Neural cell (in vitro differentiated cells): ENCODE data around the gene LDLRAD3. TPM values are rescaled to one million over a fixed set of nuclear protein-coding genes. Genes with fewer than 3 reads are reported as not detected.

Experiments used
- H2AFZ ChIP-seq: fragments of 200-600, 300-800 bp; sonication (generic), shearing (Covaris generic); 2 replicates; pipeline ENCODE4 v1.6.0; 2014; ENCODE audit warnings: low read depth, mild to moderate bottlenecking, antibody characterized with exemption, low read length, moderate library complexity
- H3F3A ChIP-seq: fragments of 200-600 bp; shearing (Covaris generic); 2 replicates; pipeline ENCODE4 v1.6.1; 2016; ENCODE audit warnings: mild to moderate bottlenecking, moderate library complexity, mixed read lengths, antibody characterized with exemption, low read length; ENCODE audit not compliant: insufficient read depth, poor library complexity, severe bottlenecking
- H3K27ac ChIP-seq: fragments of 200-600, 300-800 bp; sonication (generic), shearing (Covaris generic); 2 replicates; pipeline ENCODE4 v1.5.1; 2014; ENCODE audit warnings: mild to moderate bottlenecking, low read length, moderate library complexity
- H3K27me3 ChIP-seq: fragments of 300-800, 200-600 bp; sonication (generic), shearing (Covaris generic); 2 replicates; pipeline ENCODE4 v1.6.0; 2014; ENCODE audit warnings: mild to moderate bottlenecking, low read depth, low read length, moderate library complexity; ENCODE audit not compliant: insufficient read depth
- H3K36me3 ChIP-seq: fragments of 300-800, 200-600 bp; sonication (generic), shearing (Covaris generic); 2 replicates; pipeline ENCODE4 v1.5.1; 2014; ENCODE audit warnings: mild to moderate bottlenecking, antibody characterized with exemption, low read length, moderate library complexity; ENCODE audit not compliant: insufficient read depth
- H3K4me2 ChIP-seq: fragments of 300-800, 200-600 bp; sonication (generic), shearing (Covaris generic); 2 replicates; pipeline ENCODE4 v1.6.0; 2014; ENCODE audit warnings: mild to moderate bottlenecking, low read length
- H3K4me3 ChIP-seq: fragments of 300-800, 200-600 bp; sonication (generic), shearing (Covaris generic); 2 replicates; pipeline ENCODE4 v1.5.1; 2014; ENCODE audit warnings: mild to moderate bottlenecking, low read length, moderate library complexity
- H3K79me2 ChIP-seq: fragments of 200-600 bp; shearing (Covaris generic); replicated peaks from 2 replicates; pipeline ENCODE4 v1.6.0; 2014; ENCODE audit warnings: mild to moderate bottlenecking, low read length, moderate library complexity; ENCODE audit not compliant: insufficient read depth
- H3K9ac ChIP-seq: fragments of 300-800, 200-600 bp; sonication (generic), shearing (Covaris generic); 2 replicates; pipeline ENCODE4 v1.6.1; 2016; ENCODE audit warnings: mild to moderate bottlenecking, low read length, mixed read lengths
- H3K9me2 ChIP-seq: fragments of 200-600 bp; shearing (Covaris generic); 2 replicates; pipeline ENCODE4 v1.6.1; 2016; ENCODE audit warnings: mild to moderate bottlenecking, low read length, mixed read lengths; ENCODE audit not compliant: insufficient read depth
- H3K9me3 ChIP-seq: fragments of 200-600, 300-800 bp; sonication (generic), shearing (Covaris generic); 2 replicates; pipeline ENCODE4 v1.6.1; 2016; ENCODE audit warnings: mild to moderate bottlenecking, mixed run types, low read length, moderate library complexity, mixed read lengths
- H4K20me1 ChIP-seq: fragments of 200-600 bp; shearing (Covaris generic); 2 replicates; pipeline ENCODE4 v1.6.1; 2016; ENCODE audit warnings: mild to moderate bottlenecking, mixed run types; ENCODE audit not compliant: insufficient read depth
- CTCF ChIP-seq: fragments of 450-650 bp; IDR thresholded peaks from 2 replicates; pipeline ENCODE4 v1.5.1; 2014; ENCODE audit warnings: antibody characterized with exemption, mild to moderate bottlenecking, moderate library complexity; ENCODE audit not compliant: poor library complexity, severe bottlenecking
- EP300 ChIP-seq: fragments of 450-650 bp; conservative IDR thresholded peaks from 2 replicates; pipeline ENCODE4 v1.6.1; 2014; ENCODE audit warnings: antibody characterized with exemption, mild to moderate bottlenecking, moderate library complexity; ENCODE audit not compliant: poor library complexity, severe bottlenecking
- EZH2 ChIP-seq: fragments of 200-600, 300-800 bp; shearing (Covaris generic), sonication (generic); IDR thresholded peaks from 2 replicates; pipeline ENCODE4 v1.6.1; 2014; ENCODE audit warnings: antibody characterized with exemption, low read length, borderline replicate concordance, mild to moderate bottlenecking; ENCODE audit not compliant: insufficient read depth, poor library complexity, severe bottlenecking
- MXI1 ChIP-seq: fragments of 450-650 bp; conservative IDR thresholded peaks from 2 replicates; pipeline ENCODE4 v1.6.1; 2014; ENCODE audit warnings: antibody characterized with exemption, mild to moderate bottlenecking; ENCODE audit not compliant: poor library complexity, severe bottlenecking
- POLR2AphosphoS5 ChIP-seq: IDR thresholded peaks from 2 replicates; pipeline ENCODE4 v1.6.1; 2012
- RAD21 ChIP-seq: fragments of 450-650 bp; conservative IDR thresholded peaks from 2 replicates; pipeline ENCODE4 v1.6.1; 2014; ENCODE audit warnings: antibody characterized with exemption, mild to moderate bottlenecking, moderate library complexity
- REST ChIP-seq: IDR thresholded peaks from 2 replicates; pipeline ENCODE4 v1.6.1; 2012; ENCODE audit warnings: borderline replicate concordance
- SMC3 ChIP-seq: fragments of 450-650 bp; conservative IDR thresholded peaks from 2 replicates; pipeline ENCODE4 v1.6.1; 2014; ENCODE audit warnings: antibody characterized with exemption, mild to moderate bottlenecking, moderate library complexity; ENCODE audit not compliant: poor library complexity
- TAF1 ChIP-seq: IDR thresholded peaks from 2 replicates; pipeline ENCODE4 v1.6.1; 2012; ENCODE audit warnings: low read depth
- polyA plus RNA-seq: library from polyadenylated mRNA; depleted of rRNA; stranded (reverse); fragments of >200 nt; gene quantifications from 2 replicates; pipeline ENCODE4 v1.2.3, GENCODE V29; 2014

The LDLRAD3 gene
- polyA plus RNA-seq, 1 donor from 2014 or later: 3.5 TPM

- H3K9me3 ChIP-seq: no peaks in the 10 kb centered on the region
- H3K9ac ChIP-seq: no peak overlapping the region
- no peak overlapping the region for H3K27ac ChIP-seq
- H3K79me2 ChIP-seq: peaks cover 4% of the 10 kb centered on the region
- no peaks in the 10 kb centered on the region for H3K27me3 ChIP-seq
- TF ChIP-seq MXI1 (no peak), REST (no peak), TAF1 (no peak), SMC3 (no peak), POLR2AphosphoS5 (no peak), EP300 (no peak), RAD21 (no peak), EZH2 (no peak), CTCF (no peak)
- no peaks in the 10 kb centered on the region for H4K20me1 ChIP-seq
- no peaks in the 10 kb centered on the region for H3F3A ChIP-seq
- H3K4me2 ChIP-seq: no peak overlapping the region
- no peaks in the 10 kb centered on the region for H3K36me3 ChIP-seq
- no peaks in the 10 kb centered on the region for H3K9me2 ChIP-seq
- H2AFZ ChIP-seq: no peak overlapping the region
- H3K4me3 ChIP-seq: no peak overlapping the region
These were observed 40.1 kb downstream of the LDLRAD3 start for GRCh38 chr11:35983981-35984380.

- Histone ChIP-seq H3K36me3 (no peaks in the 10 kb centered on the region), H3K27me3 (no peaks in the 10 kb centered on the region), H3K9ac (no peak overlapping the region), H3K79me2 (no peaks in the 10 kb centered on the region), H3K27ac (no peak overlapping the region), H2AFZ (no peak overlapping the region), H3K9me3 (no peaks in the 10 kb centered on the region), H3F3A (no peaks in the 10 kb centered on the region), H4K20me1 (no peaks in the 10 kb centered on the region), H3K9me2 (no peaks in the 10 kb centered on the region), H3K4me3 (no peak overlapping the region), H3K4me2 (no peak overlapping the region)
- TF ChIP-seq REST (no peak), EZH2 (no peak), TAF1 (no peak), RAD21 (no peak), MXI1 (no peak), SMC3 (no peak), EP300 (no peak), CTCF (no peak), POLR2AphosphoS5 (no peak)
These were observed 43.1 kb downstream of the LDLRAD3 start for GRCh38 chr11:35986947-35987346.
